Body of pancreas (tissue), 4 donors: ENCODE results near the gene SPOCK2.

Experiments used
- POLR2A ChIP-seq, 3 donors: fragments of 450-650 bp; IDR thresholded peaks; one replicate each; pipeline ENCODE4 v1.6.1; 2016; ENCODE audit warnings: antibody characterized with exemption in 3 of 3, mild to moderate bottlenecking in 2 of 3
- TF ChIP-seq, protein P1 (sequence below), 7 experiments: fragments of 450-650 bp in 4 of 7; fragments of 200-600 bp in 3 of 7; sonication (generic) in 3 of 7; IDR thresholded peaks; one replicate each; pipeline ENCODE4 v1.5.1; 2016 to 2019; ENCODE audit warnings: antibody characterized with exemption in 7 of 7

DNA sequence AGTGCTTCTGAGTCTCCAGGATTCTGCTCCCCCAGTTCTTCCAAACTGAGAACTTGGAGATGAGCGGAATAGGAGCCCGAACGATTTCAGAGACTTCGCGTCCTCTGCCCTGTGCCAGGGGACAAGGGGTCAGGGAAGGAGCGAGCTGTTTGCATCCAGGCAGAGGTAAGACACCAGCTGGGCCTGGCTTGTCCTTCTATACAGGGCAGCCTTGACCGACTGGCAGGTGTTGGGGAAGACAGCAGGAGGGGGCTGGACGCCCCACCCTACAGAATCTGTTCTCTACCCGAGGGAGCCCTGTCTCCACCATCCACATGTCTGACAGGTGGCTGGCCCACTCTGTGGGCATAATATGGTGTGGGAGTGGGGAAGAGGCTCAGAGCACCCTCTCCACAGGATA is 7.1 kb downstream of the SPOCK2 start:
- no peak for TF ChIP-seq POLR2A (IDR thresholded peaks at IDR 0.05)
- TF ChIP-seq, protein P1, sequence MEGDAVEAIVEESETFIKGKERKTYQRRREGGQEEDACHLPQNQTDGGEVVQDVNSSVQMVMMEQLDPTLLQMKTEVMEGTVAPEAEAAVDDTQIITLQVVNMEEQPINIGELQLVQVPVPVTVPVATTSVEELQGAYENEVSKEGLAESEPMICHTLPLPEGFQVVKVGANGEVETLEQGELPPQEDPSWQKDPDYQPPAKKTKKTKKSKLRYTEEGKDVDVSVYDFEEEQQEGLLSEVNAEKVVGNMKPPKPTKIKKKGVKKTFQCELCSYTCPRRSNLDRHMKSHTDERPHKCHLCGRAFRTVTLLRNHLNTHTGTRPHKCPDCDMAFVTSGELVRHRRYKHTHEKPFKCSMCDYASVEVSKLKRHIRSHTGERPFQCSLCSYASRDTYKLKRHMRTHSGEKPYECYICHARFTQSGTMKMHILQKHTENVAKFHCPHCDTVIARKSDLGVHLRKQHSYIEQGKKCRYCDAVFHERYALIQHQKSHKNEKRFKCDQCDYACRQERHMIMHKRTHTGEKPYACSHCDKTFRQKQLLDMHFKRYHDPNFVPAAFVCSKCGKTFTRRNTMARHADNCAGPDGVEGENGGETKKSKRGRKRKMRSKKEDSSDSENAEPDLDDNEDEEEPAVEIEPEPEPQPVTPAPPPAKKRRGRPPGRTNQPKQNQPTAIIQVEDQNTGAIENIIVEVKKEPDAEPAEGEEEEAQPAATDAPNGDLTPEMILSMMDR (IDR thresholded peaks at IDR 0.05): no peak
